Measurements from ENCODE around the gene SDCCAG8. TPM values are rescaled to one million over a fixed set of nuclear protein-coding genes. Genes with fewer than 3 reads are reported as not detected.

The SDCCAG8 gene
- total RNA-seq, 1 donor from 2014 or later = 26.7 TPM

- Mint-ChIP-seq H3K27me3 (ENCODE audit: unreplicated experiment) (no peaks in the 10 kb centered on the region), H3K27ac (ENCODE audit: unreplicated experiment) (no peak overlapping the region), H3K36me3 (ENCODE audit: unreplicated experiment) (no peaks in the 10 kb centered on the region), H3K9me3 (ENCODE audit: unreplicated experiment) (no peaks in the 10 kb centered on the region), H3K4me1 (ENCODE audit: unreplicated experiment) (peaks cover 14% of the 10 kb centered on the region), H3K4me3 (ENCODE audit: unreplicated experiment) (peak overlapping the region; percentile 60)
- TF ChIP-seq, protein P1, sequence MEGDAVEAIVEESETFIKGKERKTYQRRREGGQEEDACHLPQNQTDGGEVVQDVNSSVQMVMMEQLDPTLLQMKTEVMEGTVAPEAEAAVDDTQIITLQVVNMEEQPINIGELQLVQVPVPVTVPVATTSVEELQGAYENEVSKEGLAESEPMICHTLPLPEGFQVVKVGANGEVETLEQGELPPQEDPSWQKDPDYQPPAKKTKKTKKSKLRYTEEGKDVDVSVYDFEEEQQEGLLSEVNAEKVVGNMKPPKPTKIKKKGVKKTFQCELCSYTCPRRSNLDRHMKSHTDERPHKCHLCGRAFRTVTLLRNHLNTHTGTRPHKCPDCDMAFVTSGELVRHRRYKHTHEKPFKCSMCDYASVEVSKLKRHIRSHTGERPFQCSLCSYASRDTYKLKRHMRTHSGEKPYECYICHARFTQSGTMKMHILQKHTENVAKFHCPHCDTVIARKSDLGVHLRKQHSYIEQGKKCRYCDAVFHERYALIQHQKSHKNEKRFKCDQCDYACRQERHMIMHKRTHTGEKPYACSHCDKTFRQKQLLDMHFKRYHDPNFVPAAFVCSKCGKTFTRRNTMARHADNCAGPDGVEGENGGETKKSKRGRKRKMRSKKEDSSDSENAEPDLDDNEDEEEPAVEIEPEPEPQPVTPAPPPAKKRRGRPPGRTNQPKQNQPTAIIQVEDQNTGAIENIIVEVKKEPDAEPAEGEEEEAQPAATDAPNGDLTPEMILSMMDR (IDR thresholded peaks at IDR 0.05) = peak; percentile 18
- no peak for DNase-seq (ENCODE audit: extremely low spot score, unreplicated experiment)
Observed at GRCh38 chr1:243483071-243483771, 227.4 kb downstream of the SDCCAG8 start.

DNA sequence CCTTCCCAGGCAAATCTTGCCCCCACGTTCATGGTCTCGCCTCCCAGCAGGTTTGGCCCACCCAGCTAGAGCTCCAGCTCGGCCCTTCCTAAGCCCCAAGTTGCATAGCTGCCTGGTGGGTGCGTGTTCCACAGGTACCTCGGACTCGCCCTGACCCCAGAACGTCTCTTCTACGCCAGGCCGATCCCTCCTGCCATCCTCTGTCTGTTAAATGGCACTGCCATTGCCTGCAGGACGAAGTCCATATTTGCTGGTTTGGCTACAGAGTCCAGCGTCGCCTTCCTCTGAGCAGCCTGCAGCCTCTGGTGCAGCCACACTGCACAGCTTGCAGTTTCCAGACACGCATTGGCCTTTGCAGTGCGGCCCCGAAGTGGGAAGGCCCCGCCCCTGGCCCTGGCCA is 228.1 kb downstream of the SDCCAG8 start:
- DNase-seq (ENCODE audit: extremely low spot score, unreplicated experiment) = no peak
- no peaks in the 10 kb centered on the region for H3K27me3 Mint-ChIP-seq (ENCODE audit: unreplicated experiment)
- TF ChIP-seq, protein P1 (IDR thresholded peaks at IDR 0.05) = no peak
- peaks cover 14% of the 10 kb centered on the region for H3K4me1 Mint-ChIP-seq (ENCODE audit: unreplicated experiment)
- no peaks in the 10 kb centered on the region for H3K36me3 Mint-ChIP-seq (ENCODE audit: unreplicated experiment)
- H3K9me3 Mint-ChIP-seq (ENCODE audit: unreplicated experiment) = no peaks in the 10 kb centered on the region
- peak overlapping the region; percentile 60 for H3K4me3 Mint-ChIP-seq (ENCODE audit: unreplicated experiment)
- H3K27ac Mint-ChIP-seq (ENCODE audit: unreplicated experiment) = no peak overlapping the region

- Mint-ChIP-seq H3K4me3 (ENCODE audit: unreplicated experiment) (no peak overlapping the region), H3K27me3 (ENCODE audit: unreplicated experiment) (no peaks in the 10 kb centered on the region), H3K27ac (ENCODE audit: unreplicated experiment) (no peak overlapping the region), H3K9me3 (ENCODE audit: unreplicated experiment) (no peaks in the 10 kb centered on the region), H3K4me1 (ENCODE audit: unreplicated experiment) (peaks cover 12% of the 10 kb centered on the region), H3K36me3 (ENCODE audit: unreplicated experiment) (no peaks in the 10 kb centered on the region)
- no peak for DNase-seq (ENCODE audit: extremely low spot score, unreplicated experiment)
- TF ChIP-seq, protein P1 (IDR thresholded peaks at IDR 0.05) = no peak
Observed at GRCh38 chr1:243487036-243487648, 231.3 kb downstream of the SDCCAG8 start.

DNA sequence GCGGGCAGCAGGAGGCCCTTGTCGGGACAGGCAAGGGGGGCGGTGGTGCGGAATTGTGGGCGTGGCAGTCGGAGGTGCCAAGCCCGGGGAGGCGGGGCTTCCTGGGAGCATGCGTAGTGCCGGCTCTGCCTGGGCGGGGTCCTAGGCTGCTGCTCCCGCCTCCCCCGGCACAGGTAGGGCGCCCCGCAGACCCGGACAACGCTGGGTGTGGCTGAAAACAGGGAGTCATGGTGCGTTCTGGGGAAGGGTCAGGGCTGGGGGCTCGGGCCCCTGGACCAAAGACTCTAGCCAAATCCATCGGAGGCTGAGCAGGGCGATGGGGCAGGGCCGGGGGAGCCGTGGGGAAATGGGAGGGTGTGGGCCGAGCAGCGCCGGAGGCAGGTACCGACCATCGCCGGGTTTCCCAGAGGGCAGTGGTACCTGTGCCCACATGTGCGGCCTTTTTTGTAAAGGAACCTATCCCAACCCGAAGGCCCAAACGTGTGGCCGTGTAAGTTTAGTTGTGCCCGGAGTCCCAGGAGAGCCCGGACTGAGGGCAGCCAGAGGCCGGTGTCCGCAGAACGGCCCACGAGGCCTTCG is 231.9 kb downstream of the SDCCAG8 start:
- peaks cover 6% of the 10 kb centered on the region for H3K4me1 Mint-ChIP-seq (ENCODE audit: unreplicated experiment)
- TF ChIP-seq, protein P1 (IDR thresholded peaks at IDR 0.05) = no peak
- no peak overlapping the region for H3K27ac Mint-ChIP-seq (ENCODE audit: unreplicated experiment)
- DNase-seq (ENCODE audit: extremely low spot score, unreplicated experiment) = no peak
- no peaks in the 10 kb centered on the region for H3K36me3 Mint-ChIP-seq (ENCODE audit: unreplicated experiment)
- H3K4me3 Mint-ChIP-seq (ENCODE audit: unreplicated experiment) = no peak overlapping the region
- no peaks in the 10 kb centered on the region for H3K9me3 Mint-ChIP-seq (ENCODE audit: unreplicated experiment)
- no peaks in the 10 kb centered on the region for H3K27me3 Mint-ChIP-seq (ENCODE audit: unreplicated experiment)

- no peaks in the 10 kb centered on the region for H3K27me3 Mint-ChIP-seq (ENCODE audit: unreplicated experiment)
- DNase-seq (ENCODE audit: extremely low spot score, unreplicated experiment) = no peak
- TF ChIP-seq, protein P1 (IDR thresholded peaks at IDR 0.05) = no peak
Observed at GRCh38 chr1:243488459-243489157, 232.8 kb downstream of the SDCCAG8 start.

More at GRCh38 chr1:243488459-243489157, 232.8 kb downstream of the SDCCAG8 start:
- Mint-ChIP-seq H3K27ac (ENCODE audit: unreplicated experiment) (no peak overlapping the region), H3K36me3 (ENCODE audit: unreplicated experiment) (peaks cover 3% of the 10 kb centered on the region), H3K4me1 (ENCODE audit: unreplicated experiment) (peaks cover 7% of the 10 kb centered on the region), H3K4me3 (ENCODE audit: unreplicated experiment) (no peak overlapping the region), H3K9me3 (ENCODE audit: unreplicated experiment) (no peaks in the 10 kb centered on the region)
